Chondrocyte (in vitro differentiated cells): ENCODE measurements around the gene FOXS1. TPM values are rescaled to one million over a fixed set of nuclear protein-coding genes. Genes with fewer than 3 reads are reported as not detected.

ENCODE experiments used
- DNase-seq: peaks from one replicate; pipeline ENCODE4 v3.0.0; 2021; ENCODE audit warnings: mixed read lengths, low spot score
- H3K27ac Mint-ChIP-seq: one replicate; pipeline ENCODE4 v1.8.0; 2021; ENCODE audit warnings: mild to moderate bottlenecking, moderate library complexity, mixed read lengths; ENCODE audit not compliant: unreplicated experiment
- H3K27me3 Mint-ChIP-seq: 2 replicates; pipeline ENCODE4 v1.8.0; 2021; ENCODE audit warnings: low read depth, mixed read lengths
- H3K36me3 Mint-ChIP-seq: 2 replicates; pipeline ENCODE4 v1.8.0; 2021; ENCODE audit warnings: low read depth, mixed read lengths
- H3K4me1 Mint-ChIP-seq: 2 replicates; pipeline ENCODE4 v1.8.0; 2021; ENCODE audit warnings: low read depth, mild to moderate bottlenecking, mixed read lengths
- H3K4me3 Mint-ChIP-seq: one replicate; pipeline ENCODE4 v1.8.0; 2021; ENCODE audit warnings: mild to moderate bottlenecking, moderate library complexity, mixed read lengths; ENCODE audit not compliant: unreplicated experiment
- H3K9me3 Mint-ChIP-seq: 2 replicates; pipeline ENCODE4 v1.8.0; 2021; ENCODE audit warnings: low read depth, mixed read lengths
- CTCF ChIP-seq: fragments of 200-600 bp; sonication (generic); IDR thresholded peaks from 2 replicates; pipeline ENCODE4 v1.5.0; 2021; ENCODE audit warnings: antibody characterized with exemption, mild to moderate bottlenecking, moderate library complexity
- total RNA-seq: library from RNA; stranded (reverse); gene quantifications from 3 replicates; pipeline ENCODE4 v1.2.1, GENCODE V29; 2021

FOXS1 gene
- total RNA-seq, 1 donor from 2014 or later: 192 TPM

GRCh38 chr20:31838646-31839292, 6.6 kb downstream of the FOXS1 start:
- H3K27me3 Mint-ChIP-seq: no peaks in the 10 kb centered on the region

GRCh38 chr20:31837896-31838397, 7.5 kb downstream of the FOXS1 start:
- H3K36me3 Mint-ChIP-seq: no peaks in the 10 kb centered on the region
- no peak for TF ChIP-seq CTCF
- H3K4me1 Mint-ChIP-seq: peaks cover 38% of the 10 kb centered on the region
- H3K27me3 Mint-ChIP-seq: no peaks in the 10 kb centered on the region
- DNase-seq: no peak
- H3K9me3 Mint-ChIP-seq: no peaks in the 10 kb centered on the region
- H3K4me3 Mint-ChIP-seq: no peak overlapping the region
- no peak overlapping the region for H3K27ac Mint-ChIP-seq

More at GRCh38 chr20:31838646-31839292, 6.6 kb downstream of the FOXS1 start:
- no peak for TF ChIP-seq CTCF
- H3K36me3 Mint-ChIP-seq: peaks cover 2% of the 10 kb centered on the region
- no peak overlapping the region for H3K27ac Mint-ChIP-seq
- no peaks in the 10 kb centered on the region for H3K9me3 Mint-ChIP-seq
- DNase-seq: no peak
- no peak overlapping the region for H3K4me3 Mint-ChIP-seq
- H3K4me1 Mint-ChIP-seq: peaks cover 38% of the 10 kb centered on the region

- Mint-ChIP-seq H3K4me1 (peaks cover 32% of the 10 kb centered on the region), H3K36me3 (no peaks in the 10 kb centered on the region), H3K4me3 (no peak overlapping the region), H3K27me3 (no peaks in the 10 kb centered on the region), H3K9me3 (no peaks in the 10 kb centered on the region), H3K27ac (peak overlapping the region; percentile 86)
- DNase-seq: no peak
- no peak for TF ChIP-seq CTCF
Measured at GRCh38 chr20:31836853-31837608, 8.4 kb downstream of the FOXS1 start.

GRCh38 chr20:31835977-31836852, 9.2 kb downstream of the FOXS1 start:
- Mint-ChIP-seq H3K4me3 (no peak overlapping the region), H3K9me3 (no peaks in the 10 kb centered on the region), H3K36me3 (no peaks in the 10 kb centered on the region), H3K27ac (peak overlapping the region; percentile 86), H3K27me3 (no peaks in the 10 kb centered on the region), H3K4me1 (peaks cover 24% of the 10 kb centered on the region)
- no peak for DNase-seq
- peak; percentile 13 for TF ChIP-seq CTCF

GRCh38 chr20:31835554-31835953, 9.8 kb downstream of the FOXS1 start:
- Mint-ChIP-seq H3K4me1 (peaks cover 17% of the 10 kb centered on the region), H3K36me3 (no peaks in the 10 kb centered on the region), H3K4me3 (no peak overlapping the region), H3K27me3 (no peaks in the 10 kb centered on the region), H3K27ac (peak overlapping the region; percentile 86), H3K9me3 (no peaks in the 10 kb centered on the region)
- no peak for TF ChIP-seq CTCF
- no peak for DNase-seq
